ENCODE measurements around the gene ZNF860.
"Not testable (repeated sequence)": the region's sequence is repeated elsewhere in the genome, so short reads cannot be mapped to it uniquely, and the experiment has no call there.

The ZNF860 gene

GRCh38 chr3:32002561-32003368 is 21.2 kb downstream of the ZNF860 start:
- TF ChIP-seq CTCF (IDR thresholded peaks at IDR 0.05; ENCODE audit: insufficient read depth, low read depth, low read length, missing control alignments), result no peak
- no peak for DNase-seq (ENCODE audit: low read depth)
- H3K4me3 ChIP-seq (ENCODE audit: low read depth, low read length), result no peak overlapping the region

- DNase-seq (ENCODE audit: low read depth), result no peak
- H3K4me3 ChIP-seq (ENCODE audit: low read depth, low read length), result no peak overlapping the region
- TF ChIP-seq CTCF (IDR thresholded peaks at IDR 0.05; ENCODE audit: insufficient read depth, low read depth, low read length, missing control alignments), result no peak
Measured at GRCh38 chr3:32003380-32003779, 21.8 kb downstream of the ZNF860 start.

GRCh38 chr3:32004113-32004765 is 22.7 kb downstream of the ZNF860 start:
- DNase-seq (ENCODE audit: low read depth), result no peak
- TF ChIP-seq CTCF (IDR thresholded peaks at IDR 0.05; ENCODE audit: insufficient read depth, low read depth, low read length, missing control alignments), result no peak
- H3K4me3 ChIP-seq (ENCODE audit: low read depth, low read length), result no peak overlapping the region

- H3K4me3 ChIP-seq (ENCODE audit: low read depth, low read length), result no peak overlapping the region
- no peak for TF ChIP-seq CTCF (IDR thresholded peaks at IDR 0.05; ENCODE audit: insufficient read depth, low read depth, low read length, missing control alignments)
- no peak for DNase-seq (ENCODE audit: low read depth)
Measured at GRCh38 chr3:32009101-32009500, 27.6 kb downstream of the ZNF860 start.

- no peak overlapping the region for H3K4me3 ChIP-seq (ENCODE audit: low read depth, low read length)
- DNase-seq (ENCODE audit: low read depth), result no peak
- TF ChIP-seq CTCF (IDR thresholded peaks at IDR 0.05; ENCODE audit: insufficient read depth, low read depth, low read length, missing control alignments), result no peak
Measured at GRCh38 chr3:32009957-32010356, 28.4 kb downstream of the ZNF860 start.

- not testable (repeated sequence) for H3K4me3 ChIP-seq (ENCODE audit: low read depth, low read length); DNase-seq (ENCODE audit: low read depth)
Measured at GRCh38 chr3:32010699-32011098, 29.1 kb downstream of the ZNF860 start.

- H3K4me3 ChIP-seq (ENCODE audit: low read depth, low read length); DNase-seq (ENCODE audit: low read depth): not testable (repeated sequence)
Measured at GRCh38 chr3:32015638-32016037, 34.1 kb downstream of the ZNF860 start.

GRCh38 chr3:32017286-32017685 is 35.7 kb downstream of the ZNF860 start:
- DNase-seq (ENCODE audit: low read depth), result no peak
- no peak for TF ChIP-seq CTCF (IDR thresholded peaks at IDR 0.05; ENCODE audit: insufficient read depth, low read depth, low read length, missing control alignments)
- H3K4me3 ChIP-seq (ENCODE audit: low read depth, low read length), result no peak overlapping the region
